Anterior cingulate cortex (tissue), 58 donors: Measurements from ENCODE around the gene ZNF8.
A peak's percentile ranks its signal among the peaks of the same experiment; 100 is the strongest.
"Not testable (repeated sequence)": the region's sequence is repeated elsewhere in the genome, so short reads cannot be mapped to it uniquely, and the experiment has no call there.

Experiments
- DNase-seq, 58 donors: peaks; one replicate each; lab custom pipeline; 2025; lab: John Stamatoyannopoulos, UW

The ZNF8 gene

DNA sequence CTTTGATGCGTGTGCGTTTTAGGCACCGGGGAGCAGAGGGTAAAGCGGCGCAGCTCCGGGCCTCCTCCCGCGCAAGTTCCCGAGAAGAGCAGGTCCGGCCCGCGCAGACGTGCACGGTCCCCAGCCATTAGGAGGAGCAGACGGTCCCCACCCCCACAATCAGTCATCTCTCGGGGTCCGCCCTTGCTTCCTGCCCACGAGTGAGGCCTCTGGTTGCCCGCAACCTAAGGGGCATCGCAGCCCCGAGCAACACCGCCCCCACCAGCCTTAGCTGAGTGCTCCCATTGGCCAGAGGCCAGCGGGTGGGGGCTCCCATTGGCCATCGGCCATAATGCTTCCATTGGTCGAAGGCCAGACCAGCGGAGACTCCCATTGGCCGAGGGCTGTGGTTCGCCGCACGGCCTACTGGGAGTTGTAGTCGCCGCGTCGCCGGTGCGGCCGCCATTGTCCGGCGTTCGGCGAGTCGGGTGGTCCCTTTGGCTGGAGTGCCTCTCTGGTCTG lies at the start of gene ZNF8:
Gene ZNF8 (plus strand): TSS at position 415 of the 501 bp plus-strand sequence. CDS start 127 bp downstream, outside the sequence.
- peak; percentile 80 to 99 (median 95) for DNase-seq

DNA sequence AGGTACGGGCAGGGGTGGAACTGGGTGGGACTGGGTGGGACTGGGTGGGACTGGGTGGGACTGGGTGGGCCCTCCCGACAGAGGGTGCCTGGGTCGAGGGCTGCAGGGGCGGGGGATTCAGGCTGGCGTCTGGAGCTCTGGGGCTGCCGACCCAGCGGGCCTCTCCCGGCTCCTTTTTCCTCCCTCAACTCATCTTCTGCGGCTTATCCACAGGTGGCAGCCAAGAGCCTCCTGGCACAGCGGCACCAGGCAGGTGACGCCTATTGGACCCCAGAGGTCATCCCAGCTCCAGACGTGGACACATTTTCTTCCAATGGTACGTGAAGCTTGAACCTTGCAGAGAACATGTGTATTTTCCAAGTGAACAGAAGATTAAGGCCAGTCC lies 49.5 kb upstream of the ZNF8 start:
- DNase-seq, result peak in 15 of 58 donors; percentile 0 to 46 (median 10)

DNA sequence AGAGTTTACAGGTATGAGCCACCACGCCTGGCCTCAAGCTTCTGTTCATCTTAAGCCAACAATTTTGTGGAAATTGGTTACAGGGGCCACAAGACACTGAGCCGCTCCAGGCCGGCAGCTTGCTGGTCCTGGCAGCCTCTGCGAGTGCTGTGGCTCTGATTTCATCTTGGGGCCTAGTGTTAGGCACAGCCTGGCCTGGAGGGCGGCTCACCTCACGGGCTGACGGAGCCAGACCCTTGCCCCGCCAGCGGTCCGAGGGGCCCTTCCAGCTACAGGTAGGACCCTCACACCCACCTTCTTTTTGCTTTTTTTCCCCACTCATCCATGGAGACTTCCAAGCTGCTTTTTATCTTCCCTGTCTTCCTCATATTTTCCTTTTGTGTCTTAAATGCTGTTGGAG lies 41.4 kb upstream of the ZNF8 start:
- no peak for DNase-seq

DNA sequence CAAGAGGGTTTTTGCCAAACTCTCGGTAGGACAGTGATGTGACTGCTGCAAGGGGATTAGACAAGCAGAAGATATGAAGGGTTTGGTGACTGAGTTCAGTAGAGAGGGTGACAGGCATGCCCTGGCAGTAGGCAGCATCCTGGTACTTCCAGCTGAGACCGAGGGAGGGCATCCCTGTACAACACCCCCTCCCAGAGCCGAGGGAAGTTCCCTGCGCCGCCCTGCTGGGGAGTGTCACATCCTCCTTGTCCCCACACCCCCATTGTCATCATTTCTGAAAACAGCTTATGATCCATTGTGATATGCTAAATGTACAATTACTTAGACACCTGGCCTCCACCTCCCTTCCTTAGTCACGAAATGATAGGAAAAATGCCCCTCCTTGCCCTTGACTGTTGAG lies 35.4 kb upstream of the ZNF8 start:
- DNase-seq, result peak in 1 of 58 donors; percentile 3

DNA sequence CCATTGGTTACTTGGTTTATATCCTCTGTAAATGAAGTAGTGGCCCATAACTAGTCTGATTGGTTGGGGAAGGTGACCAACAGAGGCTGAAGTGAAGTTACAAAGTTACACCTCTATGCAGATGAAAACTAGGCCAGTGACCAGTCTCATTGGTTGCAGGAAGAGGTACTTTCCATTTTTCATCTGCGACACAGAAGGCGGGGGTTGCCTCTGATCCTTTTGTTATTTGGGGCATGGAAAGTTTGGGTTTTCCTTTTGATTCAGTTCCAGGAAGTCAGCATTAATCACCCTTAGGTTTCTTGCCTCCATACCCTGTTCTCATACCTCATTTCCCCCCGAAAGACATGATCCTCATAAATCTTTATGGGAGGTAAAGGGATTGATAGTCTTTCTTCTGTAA lies 29.9 kb upstream of the ZNF8 start:
- DNase-seq, result no peak

DNA sequence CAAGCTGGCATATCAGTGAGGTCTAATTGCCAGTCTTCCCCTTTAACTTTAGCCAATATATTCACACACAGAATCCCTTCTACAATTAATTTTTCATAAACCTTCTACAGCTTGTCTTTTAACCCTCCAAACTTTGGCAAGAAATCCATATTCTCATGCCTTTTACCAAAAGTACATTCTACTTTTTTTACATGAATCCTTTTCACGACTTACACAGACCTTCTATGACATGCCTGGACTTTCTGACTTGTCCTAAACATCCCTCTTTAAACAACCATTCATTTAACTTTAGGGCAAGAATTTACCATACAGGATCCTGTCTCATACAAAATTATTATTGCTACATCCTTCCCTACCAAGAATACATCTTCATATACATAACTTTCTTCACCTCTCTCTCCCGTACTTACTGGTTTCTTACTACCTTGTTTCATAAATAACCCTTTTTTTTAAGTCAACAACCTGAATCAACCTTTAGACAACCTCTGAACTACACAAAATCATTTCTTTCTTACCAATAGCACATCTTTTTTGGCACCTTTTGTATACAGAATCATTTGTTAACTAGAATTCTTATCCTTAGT lies 26.6 kb upstream of the ZNF8 start:
- no peak for DNase-seq

DNA sequence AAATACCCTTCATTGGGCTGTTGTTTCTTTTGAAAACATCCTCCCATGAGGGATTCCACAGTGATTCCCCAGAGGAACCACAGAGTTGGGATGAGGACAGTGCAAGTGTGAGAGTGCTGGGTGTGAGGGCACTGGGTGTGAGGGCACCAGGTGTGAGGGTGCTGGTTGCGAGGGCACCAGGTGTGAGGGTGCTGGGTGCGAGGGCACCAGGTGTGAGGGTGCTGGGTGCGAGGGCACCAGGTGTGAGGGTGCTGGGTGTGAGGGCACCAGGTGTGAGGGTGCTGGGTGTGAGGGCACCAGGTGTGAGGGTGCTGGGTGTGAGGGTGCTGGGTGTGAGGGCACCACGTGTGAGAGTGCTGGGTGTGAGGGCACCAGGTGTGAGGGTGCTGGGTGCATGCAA lies 20.5 kb upstream of the ZNF8 start:
- not testable (repeated sequence) for DNase-seq

DNA sequence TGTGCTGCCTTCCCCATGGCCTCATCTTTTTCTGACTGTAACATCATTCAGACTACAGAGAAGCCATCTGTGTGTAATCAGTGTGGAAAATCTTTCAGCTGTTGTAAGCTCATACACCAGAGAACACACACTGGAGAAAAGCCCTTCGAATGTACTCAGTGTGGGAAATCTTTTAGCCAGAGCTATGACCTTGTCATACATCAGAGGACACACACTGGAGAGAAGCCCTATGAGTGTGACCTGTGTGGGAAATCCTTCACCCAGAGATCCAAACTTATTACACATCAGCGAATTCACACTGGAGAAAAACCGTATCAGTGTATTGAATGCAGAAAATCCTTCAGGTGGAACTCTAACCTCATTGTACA lies 17.2 kb upstream of the ZNF8 start:
- DNase-seq, result no peak

DNA sequence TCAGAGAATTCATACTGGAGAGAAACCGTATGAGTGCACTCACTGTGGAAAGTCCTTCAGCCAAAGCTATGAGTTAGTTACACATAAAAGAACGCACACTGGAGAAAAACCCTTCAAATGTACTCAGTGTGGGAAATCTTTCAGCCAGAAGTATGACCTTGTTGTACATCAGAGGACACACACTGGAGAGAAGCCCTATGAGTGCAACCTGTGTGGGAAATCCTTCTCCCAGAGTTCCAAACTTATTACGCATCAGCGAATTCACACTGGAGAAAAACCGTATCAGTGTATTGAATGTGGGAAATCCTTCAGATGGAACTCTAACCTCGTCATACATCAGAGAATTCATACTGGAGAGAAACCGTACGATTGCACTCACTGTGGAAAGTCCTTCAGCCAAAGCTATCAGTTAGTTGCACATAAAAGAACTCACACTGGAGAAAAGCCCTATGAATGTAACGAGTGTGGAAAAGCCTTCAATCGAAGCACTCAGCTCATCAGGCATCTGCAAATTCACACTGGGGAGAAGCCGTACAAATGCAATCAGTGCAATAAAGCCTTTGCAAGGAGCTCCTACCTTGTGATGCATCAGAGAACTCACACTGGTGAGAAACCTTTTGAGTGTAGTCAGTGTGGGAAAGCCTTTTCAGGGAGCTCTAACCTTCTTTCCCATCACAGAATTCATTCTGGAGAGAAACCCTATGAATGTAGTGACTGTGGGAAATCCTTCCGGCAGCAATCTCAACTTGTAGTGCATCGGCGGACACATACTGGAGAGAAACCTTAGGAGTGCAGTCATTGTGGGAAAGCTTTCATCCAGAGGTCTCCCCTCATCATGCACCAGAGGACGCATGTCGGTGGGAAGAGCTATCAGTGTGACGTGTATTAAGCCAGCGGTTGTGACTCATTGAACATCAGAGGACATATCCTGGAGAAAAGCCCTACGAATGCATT lies 16.5 kb upstream of the ZNF8 start:
- DNase-seq, result no peak

DNA sequence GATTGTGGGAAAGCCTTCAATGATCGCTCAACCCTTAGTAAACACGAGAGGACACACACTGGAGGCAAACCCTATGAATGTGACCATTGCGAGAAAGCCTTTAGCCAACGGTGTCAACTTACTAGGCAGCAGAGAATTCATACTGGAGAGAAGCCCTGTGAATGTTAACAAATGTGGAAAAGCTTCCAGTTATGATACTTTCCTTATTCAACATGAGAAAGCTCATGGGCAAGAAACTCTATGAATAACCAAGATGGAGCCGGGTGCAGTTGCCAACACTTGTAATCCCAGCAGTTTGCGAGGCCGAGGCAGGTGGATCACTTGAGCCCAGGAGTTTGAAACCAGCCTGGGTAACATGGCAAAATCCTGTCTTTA lies 15.8 kb upstream of the ZNF8 start:
- no peak for DNase-seq

DNA sequence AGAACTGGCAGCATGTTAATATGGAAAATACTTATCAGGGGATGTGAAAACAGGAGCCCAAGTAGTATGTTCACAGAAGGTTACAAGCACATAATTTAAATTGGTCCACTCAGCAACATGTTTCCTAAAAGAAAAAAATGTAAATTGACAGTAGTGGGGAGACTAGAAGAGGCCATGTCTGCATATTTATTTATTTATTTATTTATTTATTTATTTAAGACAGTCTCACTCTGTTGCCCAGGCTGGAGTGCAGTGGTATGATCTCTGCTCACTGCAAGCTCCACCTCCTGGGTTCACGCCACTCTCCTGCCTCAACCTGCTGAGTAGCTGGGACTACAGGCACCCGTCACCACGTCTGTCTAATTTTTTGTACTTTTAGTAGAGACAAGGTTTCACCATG lies 13.7 kb upstream of the ZNF8 start:
- DNase-seq, result no peak

DNA sequence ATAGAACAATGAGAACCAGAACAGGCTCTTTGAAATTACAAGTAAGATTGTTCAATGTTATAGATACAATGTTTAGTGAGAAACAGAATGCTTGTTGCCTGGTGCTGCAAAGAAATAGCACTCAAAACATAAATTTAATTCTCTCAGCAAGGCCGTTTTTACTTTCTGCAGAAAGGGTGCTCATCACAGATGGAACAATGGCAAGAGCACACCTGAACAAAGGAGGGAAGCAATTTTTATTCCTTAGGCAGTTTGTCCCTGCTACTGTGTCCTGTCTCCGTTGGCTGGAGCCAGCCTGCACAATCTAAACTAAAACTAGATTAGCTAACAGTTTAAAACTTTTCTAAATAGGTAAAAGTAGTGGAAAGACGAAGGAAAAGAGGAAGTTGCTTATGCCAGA lies 10.4 kb upstream of the ZNF8 start:
- no peak for DNase-seq

DNA sequence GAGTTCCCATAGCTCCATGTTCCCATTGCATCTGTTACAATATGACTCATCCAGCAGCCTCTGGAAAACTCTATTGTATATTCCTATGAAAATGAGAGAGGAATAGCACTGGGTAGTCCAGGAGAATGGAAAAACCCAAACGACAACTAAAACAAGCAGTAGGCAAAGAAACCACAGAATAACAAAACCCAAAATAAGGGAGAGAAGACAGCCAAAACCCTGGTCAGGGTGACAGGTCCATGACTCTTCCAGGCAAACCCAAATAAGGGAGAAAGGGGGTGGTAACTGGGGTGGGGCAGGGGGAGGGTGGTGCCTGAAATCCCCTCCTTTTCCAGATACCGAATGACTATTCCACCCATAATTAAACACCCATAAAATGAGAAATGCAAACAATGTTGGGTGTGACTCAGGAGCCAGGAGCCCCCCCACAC lies 4.0 kb upstream of the ZNF8 start:
- DNase-seq, result peak in 10 of 58 donors; percentile 1 to 49 (median 8)

DNA sequence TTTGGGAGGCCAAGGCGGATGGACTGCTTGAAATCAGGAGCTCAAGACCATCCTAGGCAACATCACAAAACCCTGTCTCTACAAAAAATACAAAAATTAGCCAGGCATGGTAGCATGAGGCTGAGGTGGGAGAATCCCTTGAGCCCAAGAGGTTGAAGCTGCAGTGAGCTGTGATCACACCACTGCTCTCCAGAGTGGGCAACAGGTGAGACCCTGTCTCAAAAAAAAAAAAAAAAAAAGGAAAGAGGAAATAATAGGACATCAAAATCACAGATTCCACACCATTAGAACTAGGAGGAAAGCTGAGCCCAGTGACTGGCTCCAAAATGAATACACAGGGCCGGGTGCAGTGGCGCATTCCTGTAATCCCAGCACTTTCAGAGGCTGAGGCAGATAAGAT lies 3.2 kb upstream of the ZNF8 start:
- DNase-seq, result no peak

DNA sequence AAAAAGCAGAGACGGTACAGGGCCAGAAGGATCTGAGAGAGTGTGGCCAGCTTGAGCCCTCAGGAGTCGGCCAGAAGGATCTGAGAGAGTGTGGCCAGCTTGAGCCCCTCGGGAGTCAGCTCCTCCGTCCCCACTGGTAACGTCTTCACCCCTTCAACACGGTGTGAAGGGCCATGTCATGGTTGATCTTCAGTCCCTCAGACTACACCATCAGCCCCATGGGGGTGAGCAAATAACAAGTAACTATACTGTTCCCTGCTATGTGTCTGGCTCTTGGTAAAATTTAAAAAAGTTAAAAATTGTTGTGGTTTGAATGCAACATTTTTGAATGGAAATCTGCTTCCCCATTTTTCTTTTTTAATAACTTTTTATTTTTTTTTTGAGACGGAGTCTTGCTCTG lies 1.6 kb upstream of the ZNF8 start:
- DNase-seq, result no peak

DNA sequence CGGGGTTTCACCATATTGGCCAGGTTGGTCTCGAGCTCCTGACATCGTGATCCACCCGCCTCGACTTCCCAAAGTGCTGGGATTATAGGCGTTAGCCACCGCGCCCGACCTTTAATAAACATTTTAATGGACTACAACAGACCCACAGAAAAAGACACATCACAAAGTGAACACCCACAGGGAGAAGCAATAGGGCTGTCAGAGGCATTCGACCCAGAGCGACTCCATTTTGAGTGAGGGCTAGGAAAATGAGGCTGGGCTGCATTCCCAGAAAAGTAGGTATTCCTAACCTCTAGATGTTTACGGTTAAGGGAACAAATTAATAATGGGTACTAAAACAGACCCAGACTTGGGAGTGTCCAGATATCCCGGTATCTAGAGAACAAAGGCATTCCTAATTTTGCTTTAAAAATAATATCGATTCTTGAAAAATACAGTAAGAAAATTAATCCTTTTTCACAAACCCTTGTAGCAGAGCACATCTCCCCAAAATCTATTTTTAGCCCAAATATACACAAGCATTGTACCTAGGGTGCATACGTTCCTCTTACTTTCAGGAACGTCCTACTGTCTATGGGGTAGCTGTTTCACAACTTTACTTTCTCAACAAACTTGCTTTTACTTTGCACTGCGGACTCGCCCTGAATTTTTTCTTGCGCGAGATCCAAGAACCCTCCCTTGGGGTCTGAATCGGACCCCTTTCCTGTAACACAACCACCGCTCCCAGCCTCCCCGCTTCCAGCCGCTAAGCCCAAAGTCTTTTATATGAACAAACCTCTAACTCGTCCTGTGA lies 811 bp upstream of the ZNF8 start:
- no peak for DNase-seq

DNA sequence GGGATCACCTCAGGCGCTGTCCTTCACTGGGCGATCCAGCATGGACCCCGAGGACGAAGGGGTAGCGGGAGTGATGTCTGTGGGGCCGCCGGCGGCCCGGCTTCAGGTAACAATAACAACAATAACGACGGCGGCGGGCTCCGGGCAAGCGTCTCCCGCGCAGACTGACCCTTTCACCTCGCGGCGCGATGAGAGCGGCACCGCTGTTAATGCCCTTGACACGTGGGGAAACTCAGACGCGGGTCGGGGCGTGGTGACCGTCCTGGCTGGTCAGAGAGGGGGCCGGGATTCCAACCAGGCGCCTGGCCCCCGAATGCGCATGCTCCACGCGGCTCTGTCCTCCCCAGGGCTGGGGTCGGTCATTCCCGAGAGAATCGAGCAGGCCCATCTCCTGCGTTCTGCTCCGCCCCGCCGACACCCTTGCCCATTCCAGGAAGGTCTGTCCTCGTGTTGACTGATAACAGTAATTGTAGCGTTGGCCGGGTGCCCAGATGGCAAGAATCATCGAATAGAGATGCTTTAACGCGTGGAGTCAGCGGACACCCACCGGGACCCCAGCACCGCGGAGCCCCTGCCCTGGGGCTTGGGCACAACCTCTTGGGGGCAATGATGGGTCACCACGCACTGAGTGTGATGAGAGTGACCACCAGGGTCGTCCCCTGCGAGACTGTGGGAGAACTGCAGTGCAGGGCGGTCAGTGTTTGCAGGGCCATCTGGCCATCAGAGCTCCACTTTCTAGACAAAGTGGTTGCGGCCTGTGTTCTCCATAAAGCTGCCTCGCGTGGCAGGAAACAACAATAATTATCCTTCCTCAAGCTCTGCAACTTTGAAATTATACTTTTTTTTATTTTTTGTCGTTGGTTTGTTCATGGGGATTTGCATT lies 528 bp downstream of the ZNF8 start:
- peak in 55 of 58 donors; percentile 20 to 83 (median 61) for DNase-seq

DNA sequence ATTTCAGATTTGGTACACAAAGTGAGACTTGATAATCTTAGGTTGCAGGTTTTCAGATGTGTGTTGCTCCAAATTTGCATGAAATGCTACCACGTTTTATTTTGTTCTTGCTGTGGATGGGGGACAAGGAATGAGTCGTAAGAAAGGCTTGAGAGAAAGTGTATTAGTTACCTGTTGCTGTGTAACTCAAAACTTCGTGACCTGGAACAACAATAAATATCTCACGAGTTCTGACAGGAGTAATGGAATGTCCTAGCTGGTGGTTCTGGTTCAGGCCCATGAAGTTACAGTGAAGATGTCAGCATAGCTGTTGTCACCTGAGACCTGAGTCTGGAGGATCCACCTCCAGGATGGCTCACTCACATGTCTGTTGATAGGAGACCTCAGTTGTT lies 1.2 kb downstream of the ZNF8 start:
- no peak for DNase-seq

DNA sequence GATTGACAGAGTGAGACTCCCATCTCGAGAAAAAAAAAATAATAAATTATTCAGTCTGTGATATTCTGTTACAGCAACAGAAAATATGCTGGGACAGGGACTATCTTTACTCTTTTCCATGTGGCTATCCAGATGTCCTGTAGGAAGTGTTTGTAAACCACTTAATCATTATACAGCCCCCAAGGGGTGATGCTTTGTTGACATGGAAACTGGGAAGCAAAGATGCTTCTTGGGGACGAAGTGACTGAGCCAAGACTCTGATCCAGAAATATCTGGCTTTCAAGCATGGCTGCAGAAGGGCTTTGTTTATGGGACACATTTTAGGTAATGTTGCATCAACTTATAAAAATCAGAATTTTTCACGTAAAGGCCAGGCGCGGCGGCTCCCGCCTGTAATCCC lies 5.4 kb downstream of the ZNF8 start:
- peak in 5 of 58 donors; percentile 1 to 43 (median 9) for DNase-seq

DNA sequence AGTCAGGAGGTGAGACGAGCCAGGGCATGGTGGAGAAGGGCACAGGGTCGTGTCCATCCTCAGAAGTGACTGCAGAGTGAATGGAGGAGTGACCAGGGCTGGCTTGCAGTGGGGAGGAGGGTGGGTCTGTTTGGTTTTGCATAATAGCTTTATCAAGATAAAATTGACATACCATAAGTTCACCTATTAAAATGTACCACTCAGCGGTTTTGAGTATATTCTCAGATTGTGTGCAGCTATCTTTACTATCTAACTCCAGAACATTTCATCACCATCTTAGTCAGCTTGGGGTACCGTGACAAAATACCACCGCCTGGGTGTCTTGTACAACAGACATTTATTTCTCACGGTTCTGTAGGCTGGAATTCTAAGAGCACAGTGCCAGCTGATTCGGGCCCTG lies 13.2 kb downstream of the ZNF8 start:
- DNase-seq, result no peak
